Hypothalamus (tissue), 51 donors: ENCODE results near the gene CDK8.
"Not testable (repeated sequence)": the region's sequence is repeated elsewhere in the genome, so short reads cannot be mapped to it uniquely, and the experiment has no call there.

Source experiments
- DNase-seq, 51 donors: peaks; one replicate each; lab custom pipeline; 2025; lab: John Stamatoyannopoulos, UW

CDK8 gene

DNA sequence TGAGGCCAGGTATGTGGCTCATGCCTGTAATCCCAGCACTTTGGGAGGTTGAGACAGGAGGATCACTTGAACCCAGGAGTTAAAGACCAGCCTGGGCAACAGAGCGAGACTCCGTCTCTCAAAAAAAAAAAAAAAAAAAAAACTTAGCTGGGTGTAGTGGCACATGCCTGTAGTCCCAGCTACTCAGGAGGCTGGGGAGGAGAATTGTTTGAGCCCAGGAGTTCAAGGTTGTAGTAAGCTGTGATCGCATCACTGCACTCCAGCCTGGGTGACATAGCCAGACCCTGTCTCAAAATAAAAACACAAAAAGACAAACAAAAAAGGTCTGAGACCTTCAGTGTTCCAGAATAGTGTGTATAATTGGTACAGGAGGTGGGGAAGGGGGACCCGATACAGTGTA is 1.9 kb upstream of the CDK8 start:
- not testable (repeated sequence) for DNase-seq

- DNase-seq: no peak
Measured at GRCh38 chr13:26253262-26253786, 605 bp upstream of the CDK8 start.

DNA sequence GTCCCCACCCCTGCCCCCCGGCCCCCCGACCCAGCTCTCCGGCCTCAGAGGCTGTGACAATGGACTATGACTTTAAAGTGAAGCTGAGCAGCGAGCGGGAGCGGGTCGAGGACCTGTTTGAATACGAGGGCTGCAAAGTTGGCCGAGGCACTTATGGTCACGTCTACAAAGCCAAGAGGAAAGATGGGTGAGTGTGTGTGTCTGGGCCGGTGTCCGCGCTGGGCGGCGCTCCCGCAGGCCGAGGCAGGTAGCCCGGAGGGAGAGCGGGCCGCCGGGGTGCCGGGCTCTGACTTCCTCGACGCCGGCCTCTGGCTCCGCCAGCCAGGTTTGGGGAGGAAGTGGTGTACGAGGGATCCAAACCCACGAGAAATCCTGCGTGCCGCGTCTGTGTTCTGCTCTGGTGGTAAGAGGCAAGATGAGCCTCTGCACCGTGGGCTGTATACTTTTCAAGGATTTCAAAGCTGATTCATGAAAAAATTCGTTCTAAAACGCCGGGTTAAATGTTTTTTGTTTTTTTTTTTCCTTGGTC is 718 bp downstream of the CDK8 start:
- peak in 44 of 51 donors; percentile 4 to 58 (median 28) for DNase-seq

- peak in 2 of 51 donors; percentile 14 to 22 for DNase-seq
Measured at GRCh38 chr13:26255115-26255514, 1.2 kb downstream of the CDK8 start.

GRCh38 chr13:26255691-26256277 is 1.9 kb downstream of the CDK8 start:
- DNase-seq: no peak

DNA sequence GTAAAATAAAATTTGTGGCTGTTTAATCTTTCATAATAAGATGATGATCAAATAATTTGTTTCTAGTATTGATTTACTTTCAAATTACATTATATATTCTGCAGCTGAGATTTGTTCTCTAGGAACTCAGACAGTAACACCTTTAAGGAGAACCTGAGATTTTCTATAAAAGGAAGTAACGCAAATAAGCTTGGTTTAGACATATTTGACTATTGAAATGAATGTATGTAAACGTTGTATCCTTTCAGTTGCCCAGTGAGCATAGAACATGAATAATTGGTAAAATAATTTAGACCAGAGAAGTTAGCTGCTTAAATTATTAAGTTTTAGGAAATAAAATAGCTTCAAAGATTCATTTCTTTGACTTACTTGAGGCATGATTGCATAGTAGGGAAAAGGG is 3.1 kb downstream of the CDK8 start:
- DNase-seq: no peak

DNA sequence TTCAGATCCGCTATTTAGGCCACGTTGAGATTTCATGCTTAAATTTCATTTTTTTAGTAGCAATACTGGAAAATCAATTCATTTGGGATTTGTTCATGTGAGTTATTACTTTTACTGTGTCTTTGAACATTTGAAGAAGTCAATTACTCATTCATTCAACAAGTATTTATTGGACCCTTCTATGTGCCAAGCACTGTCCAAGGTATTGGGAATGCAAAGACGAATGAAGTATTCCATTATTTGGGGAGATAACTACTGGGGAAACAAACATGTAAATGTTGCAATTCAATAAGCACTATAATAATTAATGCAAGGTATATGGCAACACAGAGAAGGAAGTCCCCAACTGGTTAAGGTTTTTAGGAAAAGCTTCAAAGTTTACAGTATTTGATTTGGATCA is 5.7 kb downstream of the CDK8 start:
- no peak for DNase-seq

GRCh38 chr13:26262156-26262555 is 8.2 kb downstream of the CDK8 start:
- no peak for DNase-seq

DNA sequence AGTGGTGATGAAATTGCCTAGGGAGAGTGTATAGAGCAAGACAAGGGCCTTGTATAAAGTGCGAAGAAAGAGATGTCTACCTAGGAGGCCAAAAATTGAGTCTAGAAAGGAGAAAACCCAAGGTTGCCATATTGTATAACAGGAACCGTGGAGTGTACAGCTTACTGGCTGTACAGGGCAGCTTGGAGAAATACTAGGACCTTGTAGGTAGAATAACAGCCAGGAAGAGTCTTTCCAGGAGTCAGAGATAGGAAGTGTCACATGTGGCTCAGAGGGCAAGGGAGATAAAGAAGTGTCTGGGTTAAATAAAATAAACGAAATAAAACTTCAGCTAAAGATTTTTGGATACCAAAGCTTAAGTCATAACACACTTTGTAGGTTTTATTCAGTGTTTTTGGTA is 12.4 kb downstream of the CDK8 start:
- no peak for DNase-seq

- DNase-seq: no peak
Measured at GRCh38 chr13:26270707-26271106, 16.8 kb downstream of the CDK8 start.

DNA sequence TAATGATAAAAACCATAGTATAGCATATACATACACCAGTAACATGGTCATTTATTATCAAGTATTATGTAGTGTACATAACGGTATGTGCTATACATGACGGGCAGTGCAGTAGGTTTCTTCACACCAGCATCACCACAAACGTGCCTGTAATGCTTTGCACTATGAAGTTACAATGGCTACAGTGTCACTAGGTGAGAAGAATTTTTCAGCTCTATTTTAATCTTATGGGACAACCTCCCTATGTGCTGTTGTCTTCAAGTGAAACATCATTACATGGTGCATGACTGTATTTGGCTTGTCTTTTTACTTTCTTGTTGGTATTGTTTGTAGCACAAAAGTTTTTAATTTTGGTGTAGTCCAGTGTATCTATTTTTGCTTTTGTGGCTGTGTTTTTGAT is 18.7 kb downstream of the CDK8 start:
- no peak for DNase-seq

- no peak for DNase-seq
Measured at GRCh38 chr13:26280295-26280694, 26.4 kb downstream of the CDK8 start.

DNA sequence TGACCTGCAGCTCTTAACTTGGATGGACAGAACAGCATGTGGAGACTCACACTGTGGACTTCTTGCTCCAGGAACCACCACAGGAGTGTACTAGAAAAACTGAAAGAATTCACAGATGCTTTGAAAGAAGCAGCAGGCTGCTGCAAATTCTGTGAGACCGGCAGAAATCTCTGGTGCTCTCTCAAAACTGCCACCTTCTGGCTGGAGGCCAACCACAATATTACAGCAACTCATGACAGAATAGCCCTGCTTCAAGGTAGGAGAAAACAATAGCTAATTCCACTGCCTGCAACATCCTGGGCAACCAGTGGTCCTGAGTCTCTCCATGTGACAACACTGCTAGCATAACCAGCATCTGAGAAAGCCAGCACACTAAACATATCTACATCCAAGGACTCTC is 26.9 kb downstream of the CDK8 start:
- no peak for DNase-seq

DNA sequence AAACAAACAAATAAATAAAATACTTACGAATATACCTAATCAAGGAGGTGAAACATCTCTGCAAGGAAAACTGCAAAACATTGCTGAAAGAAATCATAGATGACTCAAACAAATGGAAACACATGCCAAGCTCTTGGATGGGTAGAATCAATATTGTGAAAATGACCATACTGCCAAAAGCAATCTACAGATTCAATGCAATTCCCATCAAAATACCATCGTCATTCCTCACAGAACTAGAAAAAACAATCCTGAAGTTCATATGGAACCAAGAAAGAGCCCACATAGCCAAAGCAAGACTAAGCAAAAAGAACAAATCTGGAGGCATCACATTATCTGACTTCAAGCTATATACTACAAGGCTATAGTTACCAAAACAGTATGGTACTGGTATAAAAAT is 32.0 kb downstream of the CDK8 start:
- not testable (repeated sequence) for DNase-seq

DNA sequence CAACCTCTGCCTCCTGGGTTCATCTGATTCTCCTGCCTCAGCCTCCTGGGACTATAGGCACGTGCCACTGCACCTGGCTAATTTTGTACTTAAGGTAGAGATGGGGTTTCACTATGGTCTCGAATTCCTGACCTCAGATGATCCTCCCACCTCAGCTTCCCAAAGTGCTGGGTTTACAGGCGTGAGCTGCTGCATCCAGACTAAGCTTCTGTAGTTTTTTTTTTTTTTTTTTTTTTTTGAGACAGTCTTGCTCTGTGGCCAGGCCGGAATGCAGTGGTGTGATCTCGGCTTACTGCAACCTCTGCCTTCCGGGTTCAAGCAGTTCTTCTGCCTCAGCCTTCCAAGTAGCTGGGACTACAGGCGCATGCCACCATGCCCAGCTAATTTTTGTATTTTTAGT is 34.9 kb downstream of the CDK8 start:
- DNase-seq: not testable (repeated sequence)

GRCh38 chr13:26295812-26296211 is 41.9 kb downstream of the CDK8 start:
- DNase-seq: no peak

DNA sequence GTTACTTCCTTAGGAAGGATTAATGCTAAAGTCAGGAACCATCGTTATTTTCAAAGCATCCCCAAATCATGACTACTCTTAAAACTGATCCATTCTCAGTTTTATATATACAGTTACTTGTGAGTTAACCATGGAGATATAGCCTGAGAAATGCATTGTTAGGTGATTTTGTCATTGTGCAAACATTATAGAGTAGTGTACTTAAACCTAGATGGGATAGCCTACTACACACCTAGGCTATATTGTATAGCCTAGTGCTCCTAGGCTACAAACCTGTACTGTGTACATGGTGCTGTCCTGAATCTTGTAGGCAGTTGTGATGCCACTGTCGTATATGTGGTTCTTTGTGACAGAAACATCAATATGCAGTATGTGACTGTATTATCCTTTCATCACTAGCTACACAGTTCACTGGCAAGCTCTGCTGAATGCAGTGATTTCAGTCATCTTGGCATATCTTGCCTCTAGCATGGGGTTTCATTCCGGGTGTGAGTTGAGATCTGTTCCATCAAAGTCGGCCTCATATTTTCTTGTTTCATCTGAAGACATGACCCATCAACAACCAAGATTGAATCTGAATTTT is 45.3 kb downstream of the CDK8 start:
- DNase-seq: peak in 1 of 51 donors; percentile 3

GRCh38 chr13:26300140-26300539 is 46.2 kb downstream of the CDK8 start:
- DNase-seq: no peak

GRCh38 chr13:26305676-26306075 is 51.7 kb downstream of the CDK8 start:
- no peak for DNase-seq

- no peak for DNase-seq
Measured at GRCh38 chr13:26307701-26308100, 53.8 kb downstream of the CDK8 start.

GRCh38 chr13:26308250-26308649 is 54.3 kb downstream of the CDK8 start:
- DNase-seq: no peak

DNA sequence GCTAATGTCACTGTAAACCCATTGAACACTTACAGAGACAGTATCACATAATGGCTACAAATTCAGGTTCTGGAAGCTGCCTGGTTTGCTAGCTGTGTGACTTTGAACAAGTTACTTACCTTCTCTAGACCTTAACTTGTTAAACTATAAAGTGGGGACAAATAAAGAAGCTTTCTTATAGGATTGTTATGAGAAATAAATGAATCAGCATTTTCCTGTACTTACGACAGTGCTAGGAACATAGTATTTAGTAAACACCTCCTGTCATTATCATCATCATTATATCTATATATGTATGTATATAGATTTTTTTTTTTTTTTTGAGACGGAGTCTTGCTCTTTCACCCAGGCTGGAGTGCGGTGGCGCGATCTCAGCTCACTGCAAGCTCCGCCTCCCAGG is 54.9 kb downstream of the CDK8 start:
- DNase-seq: no peak
